Suprapubic skin (tissue), 4 donors: Measurements from ENCODE around the gene MAP2K3.
"Not testable (repeated sequence)": the region's sequence is repeated elsewhere in the genome, so short reads cannot be mapped to it uniquely, and the experiment has no call there.

Experiments
- EP300 ChIP-seq: sonication (generic); formaldehyde crosslinking; IDR thresholded peaks from one replicate; pipeline ENCODE4 v1.6.1; 2017; ENCODE audit warnings: antibody characterized with exemption
- POLR2A ChIP-seq, 2 donors: fragments of 450-650 bp; IDR thresholded peaks; one replicate each; pipeline ENCODE4 v1.6.1; 2017; ENCODE audit warnings: antibody characterized with exemption in 2 of 2, mild to moderate bottlenecking in 2 of 2, moderate library complexity in 2 of 2
- POLR2AphosphoS5 ChIP-seq, 3 donors: sonication (generic); formaldehyde crosslinking; IDR thresholded peaks; one replicate each; pipeline ENCODE4 v1.6.1; 2017; ENCODE audit warnings: antibody characterized with exemption in 3 of 3
- TF ChIP-seq, protein P1 (sequence below), 2 donors: fragments of 200-600 bp in 1 of 2; fragments of 450-650 bp in 1 of 2; sonication (generic) in 1 of 2; IDR thresholded peaks; one replicate each; pipeline ENCODE4 v1.5.1; 2016 to 2019; ENCODE audit warnings: antibody characterized with exemption in 2 of 2, mild to moderate bottlenecking in 1 of 2, moderate library complexity in 1 of 2

DNA sequence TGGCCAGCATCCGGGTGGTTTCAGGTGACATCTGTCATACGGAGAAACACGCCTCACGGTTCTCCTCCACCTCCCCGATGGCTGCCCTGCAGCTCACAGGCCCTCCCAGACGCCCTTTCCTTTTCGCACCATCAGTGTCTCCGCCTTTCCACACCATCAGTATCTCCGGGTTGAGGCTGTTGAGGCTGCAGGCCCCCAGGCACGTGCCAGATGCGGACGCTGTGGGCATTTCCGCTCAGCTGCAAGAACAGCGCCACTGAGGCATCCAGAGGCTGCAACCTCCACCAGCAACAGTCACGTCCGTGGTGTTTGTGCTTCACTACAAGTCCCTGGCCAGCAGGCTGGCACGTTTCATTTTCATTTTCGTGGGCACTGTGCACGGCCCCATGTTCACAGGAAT, 66.0 kb downstream of the MAP2K3 start:
- TF ChIP-seq, protein P1, sequence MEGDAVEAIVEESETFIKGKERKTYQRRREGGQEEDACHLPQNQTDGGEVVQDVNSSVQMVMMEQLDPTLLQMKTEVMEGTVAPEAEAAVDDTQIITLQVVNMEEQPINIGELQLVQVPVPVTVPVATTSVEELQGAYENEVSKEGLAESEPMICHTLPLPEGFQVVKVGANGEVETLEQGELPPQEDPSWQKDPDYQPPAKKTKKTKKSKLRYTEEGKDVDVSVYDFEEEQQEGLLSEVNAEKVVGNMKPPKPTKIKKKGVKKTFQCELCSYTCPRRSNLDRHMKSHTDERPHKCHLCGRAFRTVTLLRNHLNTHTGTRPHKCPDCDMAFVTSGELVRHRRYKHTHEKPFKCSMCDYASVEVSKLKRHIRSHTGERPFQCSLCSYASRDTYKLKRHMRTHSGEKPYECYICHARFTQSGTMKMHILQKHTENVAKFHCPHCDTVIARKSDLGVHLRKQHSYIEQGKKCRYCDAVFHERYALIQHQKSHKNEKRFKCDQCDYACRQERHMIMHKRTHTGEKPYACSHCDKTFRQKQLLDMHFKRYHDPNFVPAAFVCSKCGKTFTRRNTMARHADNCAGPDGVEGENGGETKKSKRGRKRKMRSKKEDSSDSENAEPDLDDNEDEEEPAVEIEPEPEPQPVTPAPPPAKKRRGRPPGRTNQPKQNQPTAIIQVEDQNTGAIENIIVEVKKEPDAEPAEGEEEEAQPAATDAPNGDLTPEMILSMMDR (IDR thresholded peaks at IDR 0.05) = not testable (repeated sequence)
- TF ChIP-seq POLR2A (IDR thresholded peaks at IDR 0.05); POLR2AphosphoS5 (IDR thresholded peaks at IDR 0.05); EP300: not testable (repeated sequence)
